DMS 273 (cell line): ENCODE results near the gene AIF1.
A peak's percentile ranks its signal among the peaks of the same experiment; 100 is the strongest.

Source experiments
- DNase-seq: peaks from one replicate; lab custom pipeline; 2025; ENCODE audit not compliant: unreplicated experiment; lab: John Stamatoyannopoulos, UW

Gene AIF1

GRCh38 chr6:31641370-31641769, 26.3 kb downstream of the AIF1 start:
- no peak for DNase-seq

- DNase-seq = no peak
Observed at GRCh38 chr6:31642798-31643570, 27.9 kb downstream of the AIF1 start.

GRCh38 chr6:31643818-31644454, 28.9 kb downstream of the AIF1 start:
- peak; percentile 48 for DNase-seq

- no peak for DNase-seq
Observed at GRCh38 chr6:31645325-31645724, 30.3 kb downstream of the AIF1 start.

GRCh38 chr6:31651602-31652191, 36.7 kb downstream of the AIF1 start:
- peak; percentile 91 for DNase-seq

GRCh38 chr6:31652925-31653724, 38.1 kb downstream of the AIF1 start:
- peak; percentile 99 for DNase-seq

- no peak for DNase-seq
Observed at GRCh38 chr6:31654574-31655348, 39.7 kb downstream of the AIF1 start.

- DNase-seq = no peak
Observed at GRCh38 chr6:31655349-31656237, 40.6 kb downstream of the AIF1 start, which contains the start of gene APOM. APOM (plus strand) TSS chr6:31655894; CDS start chr6:31655967, 73 bp downstream.

- no peak for DNase-seq
Observed at GRCh38 chr6:31657406-31658157, 42.5 kb downstream of the AIF1 start.

- no peak for DNase-seq
Observed at GRCh38 chr6:31658158-31658688, 43.2 kb downstream of the AIF1 start.

- DNase-seq = no peak
Observed at GRCh38 chr6:31658983-31659648, 44.1 kb downstream of the AIF1 start.

- no peak for DNase-seq
Observed at GRCh38 chr6:31659649-31660380, 44.8 kb downstream of the AIF1 start.

GRCh38 chr6:31660381-31661261, 45.6 kb downstream of the AIF1 start, which contains the start of gene C6orf47:
C6orf47 (minus strand) TSS chr6:31660778; CDS start chr6:31659947, 831 bp downstream.
- DNase-seq = peak; percentile 95

GRCh38 chr6:31661262-31662123, 46.5 kb downstream of the AIF1 start:
- no peak for DNase-seq

GRCh38 chr6:31662124-31662723, 47.2 kb downstream of the AIF1 start:
- DNase-seq = no peak
